Activated CD8-positive, alpha-beta memory T cell treated with anti-CD3 and anti-CD28 coated beads for 36 hours (primary cell): ENCODE data around the gene UQCC5. TPM values are rescaled to one million over a fixed set of nuclear protein-coding genes. Genes with fewer than 3 reads are reported as not detected.

Source experiments
- CTCF ChIA-PET: fragments of 350-600 bp; sonication (Branson Sonifier 250); formaldehyde crosslinking; loops from one replicate; lab custom pipeline; 2021; ENCODE audit warnings: antibody characterized with exemption; lab: Charles Lee
- POLR2A ChIA-PET: fragments of 350-600 bp; sonication (Branson Sonifier 250); formaldehyde crosslinking; loops from one replicate; lab custom pipeline; 2021; ENCODE audit warnings: antibody characterized with exemption; lab: Charles Lee
- total RNA-seq, 2 experiments: library from RNA; stranded (reverse); gene quantifications; one replicate each; pipeline ENCODE4 v1.2.3, GENCODE V29; 2021

The UQCC5 gene, protein sequence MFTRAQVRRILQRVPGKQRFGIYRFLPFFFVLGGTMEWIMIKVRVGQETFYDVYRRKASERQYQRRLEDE
- total RNA-seq, result 10 to 100 TPM; 18.6 to 21.6 TPM

DNA sequence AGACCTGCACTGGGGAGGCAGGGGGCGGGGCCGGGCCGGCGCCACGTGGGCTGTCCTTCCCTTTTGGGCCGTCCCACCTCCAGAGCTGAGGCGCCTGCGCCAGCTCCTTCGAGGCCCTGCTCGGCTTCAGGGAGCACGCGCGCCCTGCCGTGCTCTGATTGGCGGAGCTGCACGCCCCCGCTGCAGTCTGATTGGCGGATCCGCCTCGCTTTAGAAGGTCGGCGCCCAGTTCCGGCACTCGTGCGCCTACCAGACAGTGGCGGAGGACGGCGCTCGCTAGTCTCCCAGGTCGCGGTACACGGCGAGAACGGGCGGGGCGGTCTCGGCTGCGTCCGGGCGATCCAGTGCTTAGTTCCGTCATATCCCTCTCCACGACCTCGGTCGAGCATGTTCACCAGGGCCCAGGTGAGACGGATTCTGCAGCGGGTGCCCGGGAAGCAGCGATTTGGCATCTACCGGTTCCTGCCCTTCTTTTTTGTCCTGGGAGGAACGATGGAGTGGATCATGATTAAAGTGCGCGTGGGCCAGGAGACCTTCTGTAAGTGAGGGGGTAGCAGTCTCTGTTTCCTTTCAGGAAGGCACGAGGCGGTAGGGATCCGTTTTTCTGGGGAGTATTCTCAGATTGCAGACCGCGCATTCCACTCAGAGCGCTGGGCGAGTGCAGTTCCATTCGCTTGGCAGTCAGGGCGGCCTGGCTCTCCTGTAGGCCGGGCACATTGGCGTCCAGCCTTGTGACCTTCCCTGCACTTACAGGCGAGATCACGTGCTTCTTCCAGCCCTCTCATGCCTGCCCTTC is at the start of gene UQCC5:
TSS of gene UQCC5 (plus strand) at position 237 of the 796 bp plus-strand sequence. CDS start at position 388, 151 bp downstream.
- CTCF ChIA-PET, result interaction anchor here (0.7 to 1.3 kb wide), 5 partner anchors 8 to 482 kb away, joined by 3 read pairs; no protein-coding TSS in a partner anchor
- POLR2A ChIA-PET, result interaction anchor here (0.7 to 1.2 kb wide), 4 partner anchors 10 to 169 kb away, joined by 3 read pairs; partner anchors contain the start of genes GLT8D1 and SPCS1

DNA sequence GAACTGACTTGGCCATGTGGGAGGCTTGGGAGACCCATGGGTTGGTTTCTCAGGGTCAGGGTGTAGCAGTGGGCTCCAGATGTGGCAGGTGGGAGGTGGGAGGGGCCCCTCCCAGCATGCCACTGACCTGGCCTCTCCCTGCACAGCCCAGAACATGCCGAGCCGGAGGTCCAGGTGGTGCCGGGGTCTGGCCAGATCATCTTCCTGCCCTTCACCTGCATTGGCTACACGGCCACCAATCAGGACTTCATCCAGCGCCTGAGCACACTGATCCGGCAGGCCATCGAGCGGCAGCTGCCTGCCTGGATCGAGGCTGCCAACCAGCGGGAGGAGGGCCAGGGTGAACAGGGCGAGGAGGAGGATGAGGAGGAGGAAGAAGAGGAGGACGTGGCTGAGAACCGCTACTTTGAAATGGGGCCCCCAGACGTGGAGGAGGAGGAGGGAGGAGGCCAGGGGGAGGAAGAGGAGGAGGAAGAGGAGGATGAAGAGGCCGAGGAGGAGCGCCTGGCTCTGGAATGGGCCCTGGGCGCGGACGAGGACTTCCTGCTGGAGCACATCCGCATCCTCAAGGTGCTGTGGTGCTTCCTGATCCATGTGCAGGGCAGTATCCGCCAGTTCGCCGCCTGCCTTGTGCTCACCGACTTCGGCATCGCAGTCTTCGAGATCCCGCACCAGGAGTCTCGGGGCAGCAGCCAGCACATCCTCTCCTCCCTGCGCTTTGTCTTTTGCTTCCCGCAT is 49.2 kb upstream of the UQCC5 start:
- CTCF ChIA-PET, result no interaction called here
- POLR2A ChIA-PET, result no interaction called here

DNA sequence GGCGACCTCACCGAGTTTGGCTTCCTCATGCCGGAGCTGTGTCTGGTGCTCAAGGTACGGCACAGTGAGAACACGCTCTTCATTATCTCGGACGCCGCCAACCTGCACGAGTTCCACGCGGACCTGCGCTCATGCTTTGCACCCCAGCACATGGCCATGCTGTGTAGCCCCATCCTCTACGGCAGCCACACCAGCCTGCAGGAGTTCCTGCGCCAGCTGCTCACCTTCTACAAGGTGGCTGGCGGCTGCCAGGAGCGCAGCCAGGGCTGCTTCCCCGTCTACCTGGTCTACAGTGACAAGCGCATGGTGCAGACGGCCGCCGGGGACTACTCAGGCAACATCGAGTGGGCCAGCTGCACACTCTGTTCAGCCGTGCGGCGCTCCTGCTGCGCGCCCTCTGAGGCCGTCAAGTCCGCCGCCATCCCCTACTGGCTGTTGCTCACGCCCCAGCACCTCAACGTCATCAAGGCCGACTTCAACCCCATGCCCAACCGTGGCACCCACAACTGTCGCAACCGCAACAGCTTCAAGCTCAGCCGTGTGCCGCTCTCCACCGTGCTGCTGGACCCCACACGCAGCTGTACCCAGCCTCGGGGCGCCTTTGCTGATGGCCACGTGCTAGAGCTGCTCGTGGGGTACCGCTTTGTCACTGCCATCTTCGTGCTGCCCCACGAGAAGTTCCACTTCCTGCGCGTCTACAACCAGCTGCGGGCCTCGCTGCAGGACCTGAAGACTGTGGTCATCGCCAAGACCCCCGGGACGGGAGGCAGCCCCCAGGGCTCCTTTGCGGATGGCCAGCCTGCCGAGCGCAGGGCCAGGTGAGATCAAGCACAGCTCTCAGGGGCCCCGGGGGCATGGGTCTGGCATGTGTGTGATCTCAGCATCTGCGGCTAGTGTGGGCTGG is 48.4 kb upstream of the UQCC5 start:
- CTCF ChIA-PET, result interaction anchor here (1.3 kb wide), 1 partner anchor 137 kb away, joined by 3 read pairs; no protein-coding TSS in a partner anchor

DNA sequence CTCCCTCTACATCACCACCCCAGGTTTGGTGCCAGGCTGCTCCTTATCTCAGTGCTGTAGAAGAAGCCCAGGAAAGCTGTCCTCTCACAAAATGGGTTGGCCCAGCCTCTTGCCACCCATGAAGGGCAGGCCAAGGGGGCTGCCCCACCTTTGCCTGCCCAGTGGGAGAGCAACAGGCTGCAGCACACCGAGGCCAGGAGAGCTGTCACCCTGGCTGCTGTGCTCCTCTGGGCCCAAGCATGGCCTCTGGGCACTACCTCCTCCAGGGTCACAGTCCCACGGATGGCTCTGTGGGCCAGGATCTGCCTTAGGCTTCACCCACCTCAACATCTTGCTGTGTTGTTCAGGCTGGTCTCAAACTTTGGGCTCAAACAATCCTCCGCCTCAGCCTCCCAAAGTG is 47.7 kb upstream of the UQCC5 start:
- POLR2A ChIA-PET, result no interaction called here
- CTCF ChIA-PET, result interaction anchor here (1.3 kb wide), 1 partner anchor 138 kb away, joined by 3 read pairs; no protein-coding TSS in a partner anchor

More for the DNA sequence above, 48.4 kb upstream of the UQCC5 start:
- POLR2A ChIA-PET, result no interaction called here

GRCh38 chr3:52489453-52489852 is 47.0 kb upstream of the UQCC5 start:
- CTCF ChIA-PET, result interaction anchor here (0.9 to 1.3 kb wide), 2 partner anchors 77 to 138 kb away, joined by 3 read pairs; no protein-coding TSS in a partner anchor
- POLR2A ChIA-PET, result no interaction called here

DNA sequence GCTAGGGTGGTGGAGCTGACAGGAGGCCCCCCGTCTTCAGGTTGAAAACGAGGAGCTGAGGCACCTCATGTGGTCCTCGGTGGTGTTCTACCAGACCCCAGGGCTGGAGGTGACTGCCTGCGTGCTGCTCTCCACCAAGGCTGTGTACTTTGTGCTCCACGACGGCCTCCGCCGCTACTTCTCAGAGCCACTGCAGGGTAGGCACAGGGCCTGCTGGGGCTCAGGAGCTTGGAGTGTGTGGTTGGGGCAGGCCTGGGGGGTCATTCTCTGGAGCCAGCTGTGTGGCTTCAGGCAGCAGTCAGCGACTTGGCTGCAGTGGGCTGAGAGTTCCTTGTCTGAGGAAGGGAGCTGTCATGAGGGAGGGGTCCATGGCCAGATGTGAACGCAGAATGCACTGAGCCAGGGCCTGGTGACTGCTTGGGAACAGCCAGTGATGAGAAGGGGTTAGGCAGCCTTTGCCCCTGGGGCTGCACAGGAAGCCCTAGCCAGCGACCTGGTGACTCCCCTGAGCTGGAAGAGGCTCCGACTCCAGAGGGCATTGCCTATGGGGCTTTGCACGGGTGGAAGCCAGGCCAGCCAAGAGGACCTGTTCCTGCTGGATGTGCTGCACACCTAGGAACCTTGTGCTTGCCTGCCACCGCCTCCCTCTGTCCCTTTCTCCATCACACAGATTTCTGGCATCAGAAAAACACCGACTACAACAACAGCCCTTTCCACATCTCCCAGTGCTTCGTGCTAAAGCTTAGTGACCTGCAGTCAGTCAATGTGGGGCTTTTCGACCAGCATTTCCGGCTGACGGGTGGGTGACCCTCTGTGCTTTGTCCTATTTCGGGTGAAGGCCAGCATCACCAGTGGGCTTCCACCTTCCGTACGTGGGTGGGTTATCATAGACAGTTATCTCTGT is 46.1 kb upstream of the UQCC5 start:
- POLR2A ChIA-PET, result interaction anchor here (0.6 kb wide), 1 partner anchor 11 kb away, joined by 3 read pairs; no protein-coding TSS in a partner anchor
- CTCF ChIA-PET, result interaction anchor here (0.9 kb wide), 2 partner anchors 22 to 78 kb away, joined by 3 read pairs; no protein-coding TSS in a partner anchor

DNA sequence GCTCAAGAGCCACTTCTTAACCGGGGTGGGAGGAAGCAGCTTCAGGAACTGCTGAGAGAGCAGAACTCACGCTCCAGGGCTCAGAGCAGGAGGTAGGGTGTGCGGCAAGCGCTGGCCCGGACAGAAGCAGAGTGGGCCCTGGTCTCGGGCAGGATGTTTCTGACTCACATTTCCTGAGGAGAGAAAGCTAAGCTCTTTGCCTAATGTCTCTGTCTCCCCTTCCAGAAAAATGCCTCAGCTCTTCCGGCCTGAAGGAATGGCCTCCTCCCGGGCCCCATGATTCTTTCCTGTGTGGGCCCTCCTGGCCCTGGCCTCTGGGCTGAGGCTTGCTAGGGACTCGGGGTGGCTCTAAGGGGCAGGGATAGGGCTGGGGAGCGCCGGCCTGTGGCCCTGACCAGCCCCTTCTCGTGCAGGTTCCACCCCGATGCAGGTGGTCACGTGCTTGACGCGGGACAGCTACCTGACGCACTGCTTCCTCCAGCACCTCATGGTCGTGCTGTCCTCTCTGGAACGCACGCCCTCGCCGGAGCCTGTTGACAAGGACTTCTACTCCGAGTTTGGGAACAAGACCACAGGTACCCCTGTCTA is 45.4 kb upstream of the UQCC5 start:
- POLR2A ChIA-PET, result interaction anchor here (0.6 kb wide), 1 partner anchor 12 kb away, joined by 3 read pairs; no protein-coding TSS in a partner anchor
- CTCF ChIA-PET, result interaction anchor here (0.9 kb wide), 1 partner anchor 21 kb away, joined by 3 read pairs; no protein-coding TSS in a partner anchor

GRCh38 chr3:52492059-52492458 is 44.3 kb upstream of the UQCC5 start:
- ChIA-PET POLR2A (no interaction called here), CTCF (no interaction called here)

- CTCF ChIA-PET, result no interaction called here
- POLR2A ChIA-PET, result no interaction called here
Measured at GRCh38 chr3:52493232-52494017, 43.0 kb upstream of the UQCC5 start.

DNA sequence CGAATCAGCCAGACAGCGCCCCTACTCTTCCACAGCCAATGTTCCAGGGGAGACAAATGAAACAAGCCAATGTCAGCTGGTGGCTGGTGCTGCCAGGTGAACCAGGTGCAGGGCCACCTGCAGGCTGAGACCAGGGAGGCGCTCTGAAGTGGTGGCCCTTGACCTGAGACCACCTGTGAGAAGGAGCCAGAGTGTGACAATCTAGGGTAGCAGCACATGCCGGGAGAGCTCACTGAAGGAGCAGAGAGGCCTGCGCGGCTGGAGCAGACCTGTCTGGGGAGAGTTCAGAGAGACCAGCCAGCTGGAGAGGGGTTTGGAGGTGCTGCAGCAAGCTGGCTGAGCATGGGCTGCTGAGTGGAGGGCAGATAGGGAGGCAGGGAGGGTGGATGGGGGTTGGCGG is 42.0 kb upstream of the UQCC5 start:
- ChIA-PET POLR2A (interaction anchor here (0.6 kb wide), 1 partner anchor 15 kb away, joined by 6 read pairs; no protein-coding TSS in a partner anchor), CTCF (no interaction called here)

DNA sequence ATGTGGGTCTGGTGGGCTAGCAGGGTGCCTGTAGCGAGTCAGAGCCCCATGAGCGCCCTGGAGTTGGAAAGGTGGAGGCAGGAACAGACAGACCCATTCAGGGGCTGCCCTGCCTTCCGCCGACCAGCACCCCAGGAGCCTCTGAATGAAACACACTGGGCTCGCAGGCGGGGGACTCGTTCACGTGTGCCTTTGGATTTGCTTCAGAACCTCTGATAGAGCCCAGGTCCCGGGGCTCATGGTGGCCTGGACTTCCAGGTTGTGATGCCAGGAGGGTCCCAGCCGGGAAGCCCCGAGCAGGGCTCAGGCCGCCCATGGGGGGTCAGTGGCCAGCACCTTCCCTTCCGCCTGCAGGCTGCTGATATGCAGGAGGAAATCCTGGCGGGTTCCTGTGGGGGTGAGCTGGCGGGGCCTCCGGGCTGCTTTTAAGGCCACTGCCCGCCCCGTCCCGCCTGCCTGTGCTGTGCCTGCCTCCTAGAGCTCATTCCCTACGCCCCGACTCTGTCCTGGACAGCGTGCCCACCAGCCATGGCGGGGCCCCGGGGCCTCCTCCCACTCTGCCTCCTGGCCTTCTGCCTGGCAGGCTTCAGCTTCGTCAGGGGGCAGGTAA is 41.4 kb upstream of the UQCC5 start, which contains the start of gene STAB1:
TSS of gene STAB1 (plus strand) at position 453 of the 610 bp plus-strand sequence. CDS start at position 529, 76 bp downstream.
- ChIA-PET CTCF (interaction anchor here (1.1 kb wide), 1 partner anchor 197 kb away, joined by 3 read pairs; no protein-coding TSS in a partner anchor), POLR2A (no interaction called here)

DNA sequence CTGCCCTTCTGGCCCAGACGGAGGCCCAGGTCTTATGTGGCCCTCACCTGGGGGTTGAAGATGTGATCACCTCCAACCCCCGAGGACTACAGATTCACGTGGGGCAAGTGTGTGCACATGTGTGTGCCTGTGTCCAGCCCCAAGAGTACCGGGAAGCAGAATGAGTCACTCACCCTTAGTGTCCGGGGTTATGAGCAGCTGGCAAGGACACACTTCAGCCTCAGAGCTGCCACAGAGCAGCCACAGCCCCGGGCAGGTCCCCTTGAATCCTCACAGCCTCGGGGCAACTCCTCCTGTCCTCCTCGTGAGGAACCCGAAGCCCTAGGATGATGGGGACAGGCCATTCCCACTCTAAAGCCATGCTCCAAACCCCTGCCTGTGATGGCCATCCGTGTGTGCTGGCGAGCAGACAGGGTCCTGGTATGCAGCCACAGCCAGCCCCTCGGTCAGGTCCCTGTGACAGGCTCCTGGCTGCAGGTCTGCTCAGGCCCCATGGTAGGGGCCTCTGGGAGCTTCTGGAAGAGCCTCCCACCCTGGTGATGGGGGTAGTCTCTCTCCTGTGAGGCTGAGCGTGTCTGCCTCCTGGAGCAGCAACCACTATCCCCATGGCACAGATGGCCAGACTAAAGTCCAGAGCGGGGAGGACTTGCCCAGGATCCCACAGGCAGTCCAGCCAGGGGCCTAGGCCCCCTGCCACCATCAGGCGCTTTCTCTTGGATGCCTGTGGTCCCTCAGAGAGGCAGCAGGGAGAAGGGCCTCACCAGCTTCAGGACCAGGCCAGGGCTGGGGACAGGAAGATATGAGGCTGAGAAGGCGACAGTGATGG is 40.4 kb upstream of the UQCC5 start:
- CTCF ChIA-PET, result interaction anchor here (1.1 kb wide), 1 partner anchor 198 kb away, joined by 3 read pairs; no protein-coding TSS in a partner anchor
- POLR2A ChIA-PET, result no interaction called here

- POLR2A ChIA-PET, result no interaction called here
- CTCF ChIA-PET, result no interaction called here
Measured at GRCh38 chr3:52498137-52499054, 38.0 kb upstream of the UQCC5 start.

- ChIA-PET POLR2A (no interaction called here), CTCF (no interaction called here)
Measured at GRCh38 chr3:52501046-52501445, 35.4 kb upstream of the UQCC5 start.
